GM12878 (cell line): ENCODE results near the gene TCF7L2.

ENCODE experiments used
- BRCA1 ChIP-seq: IDR thresholded peaks from 2 replicates; pipeline ENCODE4 v1.6.1; 2011; ENCODE audit warnings: low read depth, low read length, improper control_type of control experiment
- CEBPB ChIP-seq, 2 experiments: fragments of 150-350 bp in 1 of 2; IDR thresholded peaks; 2 replicates each; pipeline ENCODE4 v1.6.1; 2012 to 2014; ENCODE audit warnings: low read depth in 2 of 2, low read length in 2 of 2, borderline replicate concordance in 1 of 2, inconsistent platforms in 1 of 2
- CREM ChIP-seq: IDR thresholded peaks from 2 replicates; pipeline ENCODE4 v1.6.1; 2014; ENCODE audit warnings: antibody characterized with exemption, low read depth
- MEF2A ChIP-seq: IDR thresholded peaks from 2 replicates; pipeline ENCODE4 v1.6.1; 2011; ENCODE audit warnings: low read depth, mild to moderate bottlenecking, low read length, moderate library complexity; ENCODE audit not compliant: insufficient read depth
- NFXL1 ChIP-seq: fragments of 450-650 bp; IDR thresholded peaks from 2 replicates; pipeline ENCODE4 v1.6.1; 2017; ENCODE audit warnings: antibody characterized with exemption, mild to moderate bottlenecking, borderline replicate concordance
- NFYB ChIP-seq: IDR thresholded peaks from 2 replicates; pipeline ENCODE4 v1.6.1; 2011; ENCODE audit warnings: low read depth, mild to moderate bottlenecking, low read length, improper control_type of control experiment, moderate library complexity; ENCODE audit not compliant: insufficient read depth
- POLR2A ChIP-seq: IDR thresholded peaks from 2 replicates; pipeline ENCODE4 v1.6.1; 2011; ENCODE audit warnings: low read depth, mild to moderate bottlenecking, low read length
- SIX5 ChIP-seq: IDR thresholded peaks from 2 replicates; pipeline ENCODE4 v1.6.1; 2011; ENCODE audit warnings: mild to moderate bottlenecking, low read depth, low read length, moderate library complexity; ENCODE audit not compliant: severe bottlenecking
- SRF ChIP-seq, 2 experiments: IDR thresholded peaks; 2 replicates each; pipeline ENCODE4 v1.6.1; 2011; ENCODE audit warnings: low read depth in 2 of 2, low read length in 2 of 2, mild to moderate bottlenecking in 1 of 2, moderate library complexity in 1 of 2
- USF1 ChIP-seq: IDR thresholded peaks from 2 replicates; pipeline ENCODE4 v1.6.1; 2011; ENCODE audit warnings: borderline replicate concordance, low read depth, mild to moderate bottlenecking, moderate library complexity, mixed read lengths, low read length; ENCODE audit not compliant: insufficient read depth; ENCODE audit errors: extremely low read length
- WRNIP1 ChIP-seq: IDR thresholded peaks from 2 replicates; pipeline ENCODE4 v1.6.1; 2011; ENCODE audit warnings: low read depth, low read length, improper control_type of control experiment, borderline replicate concordance
- TF ChIP-seq, protein P1 (sequence below), 3 experiments: IDR thresholded peaks in 2 of 3; conservative IDR thresholded peaks in 1 of 3; 2 replicates each; pipeline ENCODE4 v1.5.1; 2011; ENCODE audit warnings: low read depth in 3 of 3, low read length in 3 of 3, mild to moderate bottlenecking in 3 of 3, control low read depth in 2 of 3, moderate library complexity in 2 of 3, inconsistent platforms in 1 of 3, mixed read lengths in 1 of 3; ENCODE audit not compliant: control insufficient read depth in 2 of 3, insufficient read depth in 1 of 3; ENCODE audit errors: extremely low read depth in 1 of 3
- TF ChIP-seq, protein P2 (sequence below): IDR thresholded peaks from 2 replicates; pipeline ENCODE4 v1.6.1; 2012; ENCODE audit warnings: improper control_type of control experiment, low read depth, low read length; ENCODE audit not compliant: insufficient replicate concordance

DNA sequence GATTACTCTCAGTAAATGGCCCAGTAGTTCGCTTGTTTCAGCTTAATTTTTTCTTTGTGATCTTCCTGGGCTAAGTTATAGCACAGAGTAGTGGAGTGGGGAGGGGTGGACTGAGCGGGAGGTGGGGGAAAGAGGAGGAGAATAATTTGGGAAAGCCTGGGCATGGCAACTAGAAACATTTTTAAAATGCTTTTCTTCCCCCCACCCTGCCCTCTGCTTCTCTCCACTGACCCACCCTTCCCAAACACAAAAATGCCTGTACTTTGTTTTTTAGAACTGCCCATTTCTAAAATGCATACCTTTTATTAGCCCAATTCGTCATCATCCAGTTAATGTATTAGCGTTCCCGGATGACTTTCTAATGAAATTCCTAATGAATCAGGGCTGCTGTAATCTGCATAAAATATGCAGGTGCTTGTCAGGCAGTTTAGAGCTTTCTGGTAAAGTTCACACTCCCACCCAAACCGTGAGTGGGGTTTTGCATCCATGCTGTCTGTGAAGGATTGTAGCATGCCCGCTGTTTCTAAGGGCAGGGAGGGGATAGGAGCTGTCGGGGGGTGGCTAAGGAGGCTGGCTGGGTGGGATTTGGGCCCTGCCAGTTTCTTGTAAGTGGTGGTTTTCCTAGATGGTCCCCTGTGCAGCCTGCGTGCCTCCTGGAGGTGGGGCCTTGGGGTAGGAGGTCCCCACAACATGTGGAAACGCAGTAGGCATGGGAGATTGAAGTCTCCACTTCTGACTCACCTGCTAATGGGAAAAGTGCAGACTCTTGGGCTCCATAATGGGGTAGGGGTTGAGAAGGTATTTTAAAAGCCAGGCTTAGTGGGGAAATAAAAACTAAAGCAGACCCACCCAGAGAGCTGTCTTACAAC lies 190.3 kb downstream of the TCF7L2 start:
- TF ChIP-seq CEBPB (IDR thresholded peaks at IDR 0.05; ENCODE audit: borderline replicate concordance in 1 of 2, low read depth in 2 of 2, low read length in 2 of 2) (no peak), USF1 (no peak), SIX5 (no peak), MEF2A (no peak), NFXL1 (no peak), POLR2A (no peak), NFYB (no peak), WRNIP1 (no peak), CREM (no peak), BRCA1 (no peak), SRF (IDR thresholded peaks at IDR 0.05; ENCODE audit: low read depth in 2 of 2, low read length in 2 of 2) (no peak)
- TF ChIP-seq, protein P1, sequence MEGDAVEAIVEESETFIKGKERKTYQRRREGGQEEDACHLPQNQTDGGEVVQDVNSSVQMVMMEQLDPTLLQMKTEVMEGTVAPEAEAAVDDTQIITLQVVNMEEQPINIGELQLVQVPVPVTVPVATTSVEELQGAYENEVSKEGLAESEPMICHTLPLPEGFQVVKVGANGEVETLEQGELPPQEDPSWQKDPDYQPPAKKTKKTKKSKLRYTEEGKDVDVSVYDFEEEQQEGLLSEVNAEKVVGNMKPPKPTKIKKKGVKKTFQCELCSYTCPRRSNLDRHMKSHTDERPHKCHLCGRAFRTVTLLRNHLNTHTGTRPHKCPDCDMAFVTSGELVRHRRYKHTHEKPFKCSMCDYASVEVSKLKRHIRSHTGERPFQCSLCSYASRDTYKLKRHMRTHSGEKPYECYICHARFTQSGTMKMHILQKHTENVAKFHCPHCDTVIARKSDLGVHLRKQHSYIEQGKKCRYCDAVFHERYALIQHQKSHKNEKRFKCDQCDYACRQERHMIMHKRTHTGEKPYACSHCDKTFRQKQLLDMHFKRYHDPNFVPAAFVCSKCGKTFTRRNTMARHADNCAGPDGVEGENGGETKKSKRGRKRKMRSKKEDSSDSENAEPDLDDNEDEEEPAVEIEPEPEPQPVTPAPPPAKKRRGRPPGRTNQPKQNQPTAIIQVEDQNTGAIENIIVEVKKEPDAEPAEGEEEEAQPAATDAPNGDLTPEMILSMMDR (IDR thresholded peaks at IDR 0.05 in 2 of 3, conservative IDR thresholded peaks at IDR 0.05 in 1 of 3; ENCODE audit: control insufficient read depth in 2 of 3, extremely low read depth in 1 of 3, insufficient read depth in 1 of 3, low read depth in 3 of 3, low read length in 3 of 3), result no peak
- TF ChIP-seq, protein P2, sequence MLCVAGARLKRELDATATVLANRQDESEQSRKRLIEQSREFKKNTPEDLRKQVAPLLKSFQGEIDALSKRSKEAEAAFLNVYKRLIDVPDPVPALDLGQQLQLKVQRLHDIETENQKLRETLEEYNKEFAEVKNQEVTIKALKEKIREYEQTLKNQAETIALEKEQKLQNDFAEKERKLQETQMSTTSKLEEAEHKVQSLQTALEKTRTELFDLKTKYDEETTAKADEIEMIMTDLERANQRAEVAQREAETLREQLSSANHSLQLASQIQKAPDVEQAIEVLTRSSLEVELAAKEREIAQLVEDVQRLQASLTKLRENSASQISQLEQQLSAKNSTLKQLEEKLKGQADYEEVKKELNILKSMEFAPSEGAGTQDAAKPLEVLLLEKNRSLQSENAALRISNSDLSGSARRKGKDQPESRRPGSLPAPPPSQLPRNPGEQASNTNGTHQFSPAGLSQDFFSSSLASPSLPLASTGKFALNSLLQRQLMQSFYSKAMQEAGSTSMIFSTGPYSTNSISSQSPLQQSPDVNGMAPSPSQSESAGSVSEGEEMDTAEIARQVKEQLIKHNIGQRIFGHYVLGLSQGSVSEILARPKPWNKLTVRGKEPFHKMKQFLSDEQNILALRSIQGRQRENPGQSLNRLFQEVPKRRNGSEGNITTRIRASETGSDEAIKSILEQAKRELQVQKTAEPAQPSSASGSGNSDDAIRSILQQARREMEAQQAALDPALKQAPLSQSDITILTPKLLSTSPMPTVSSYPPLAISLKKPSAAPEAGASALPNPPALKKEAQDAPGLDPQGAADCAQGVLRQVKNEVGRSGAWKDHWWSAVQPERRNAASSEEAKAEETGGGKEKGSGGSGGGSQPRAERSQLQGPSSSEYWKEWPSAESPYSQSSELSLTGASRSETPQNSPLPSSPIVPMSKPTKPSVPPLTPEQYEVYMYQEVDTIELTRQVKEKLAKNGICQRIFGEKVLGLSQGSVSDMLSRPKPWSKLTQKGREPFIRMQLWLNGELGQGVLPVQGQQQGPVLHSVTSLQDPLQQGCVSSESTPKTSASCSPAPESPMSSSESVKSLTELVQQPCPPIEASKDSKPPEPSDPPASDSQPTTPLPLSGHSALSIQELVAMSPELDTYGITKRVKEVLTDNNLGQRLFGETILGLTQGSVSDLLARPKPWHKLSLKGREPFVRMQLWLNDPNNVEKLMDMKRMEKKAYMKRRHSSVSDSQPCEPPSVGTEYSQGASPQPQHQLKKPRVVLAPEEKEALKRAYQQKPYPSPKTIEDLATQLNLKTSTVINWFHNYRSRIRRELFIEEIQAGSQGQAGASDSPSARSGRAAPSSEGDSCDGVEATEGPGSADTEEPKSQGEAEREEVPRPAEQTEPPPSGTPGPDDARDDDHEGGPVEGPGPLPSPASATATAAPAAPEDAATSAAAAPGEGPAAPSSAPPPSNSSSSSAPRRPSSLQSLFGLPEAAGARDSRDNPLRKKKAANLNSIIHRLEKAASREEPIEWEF, result no peak
